ENCODE results near the gene CAMK2N1.

CAMK2N1 gene

GRCh38 chr1:20465187-20465586 is 20.8 kb downstream of the CAMK2N1 start:
- Histone ChIP-seq H3K9ac (ENCODE audit: low read length) (no peak overlapping the region), H3K27ac (ENCODE audit: low read length) (no peak overlapping the region), H3K9me3 (ENCODE audit: insufficient read depth, low read length) (no peaks in the 10 kb centered on the region), H3K36me3 (replicated peaks; ENCODE audit: low read depth, low read length) (no peaks in the 10 kb centered on the region), H3K4me1 (ENCODE audit: low read length) (no peaks in the 10 kb centered on the region), H2AFZ (ENCODE audit: low read depth, low read length) (no peak overlapping the region), H3K79me2 (ENCODE audit: low read length) (no peaks in the 10 kb centered on the region), H3K4me2 (ENCODE audit: low read length) (no peak overlapping the region), H3K27me3 (ENCODE audit: low read depth, low read length) (peaks cover 32% of the 10 kb centered on the region), H4K20me1 (ENCODE audit: insufficient read depth, low read length) (no peaks in the 10 kb centered on the region), H3K4me3 (ENCODE audit: low read length) (no peak overlapping the region)
- TF ChIP-seq EZH2phosphoT487 (IDR thresholded peaks at IDR 0.05; ENCODE audit: low read depth) (no peak), CTCF (IDR thresholded peaks at IDR 0.05; ENCODE audit: low read depth, low read length) (no peak)

- H3K79me2 ChIP-seq (ENCODE audit: low read length) = no peaks in the 10 kb centered on the region
- H4K20me1 ChIP-seq (ENCODE audit: insufficient read depth, low read length) = no peaks in the 10 kb centered on the region
- peaks cover 32% of the 10 kb centered on the region for H3K27me3 ChIP-seq (ENCODE audit: low read depth, low read length)
- no peak overlapping the region for H3K4me3 ChIP-seq (ENCODE audit: low read length)
- no peaks in the 10 kb centered on the region for H3K9me3 ChIP-seq (ENCODE audit: insufficient read depth, low read length)
- no peaks in the 10 kb centered on the region for H3K4me1 ChIP-seq (ENCODE audit: low read length)
- TF ChIP-seq EZH2phosphoT487 (IDR thresholded peaks at IDR 0.05; ENCODE audit: low read depth) = no peak
- TF ChIP-seq CTCF (IDR thresholded peaks at IDR 0.05; ENCODE audit: low read depth, low read length) = no peak
- no peak overlapping the region for H3K9ac ChIP-seq (ENCODE audit: low read length)
- H3K4me2 ChIP-seq (ENCODE audit: low read length) = no peak overlapping the region
- no peak overlapping the region for H3K27ac ChIP-seq (ENCODE audit: low read length)
- no peak overlapping the region for H2AFZ ChIP-seq (ENCODE audit: low read depth, low read length)
- H3K36me3 ChIP-seq (replicated peaks; ENCODE audit: low read depth, low read length) = no peaks in the 10 kb centered on the region
These were observed 22.5 kb downstream of the CAMK2N1 start for GRCh38 chr1:20463502-20463901.

GRCh38 chr1:20462397-20462796 is 23.6 kb downstream of the CAMK2N1 start:
- Histone ChIP-seq H3K27ac (ENCODE audit: low read length) (no peak overlapping the region), H2AFZ (ENCODE audit: low read depth, low read length) (no peak overlapping the region), H4K20me1 (ENCODE audit: insufficient read depth, low read length) (no peaks in the 10 kb centered on the region), H3K79me2 (ENCODE audit: low read length) (no peaks in the 10 kb centered on the region), H3K4me2 (ENCODE audit: low read length) (no peak overlapping the region), H3K9ac (ENCODE audit: low read length) (no peak overlapping the region), H3K36me3 (replicated peaks; ENCODE audit: low read depth, low read length) (no peaks in the 10 kb centered on the region), H3K27me3 (ENCODE audit: low read depth, low read length) (peaks cover 24% of the 10 kb centered on the region), H3K9me3 (ENCODE audit: insufficient read depth, low read length) (no peaks in the 10 kb centered on the region), H3K4me3 (ENCODE audit: low read length) (no peak overlapping the region), H3K4me1 (ENCODE audit: low read length) (no peaks in the 10 kb centered on the region)
- TF ChIP-seq CTCF (IDR thresholded peaks at IDR 0.05; ENCODE audit: low read depth, low read length) = no peak
- TF ChIP-seq EZH2phosphoT487 (IDR thresholded peaks at IDR 0.05; ENCODE audit: low read depth) = no peak

- no peaks in the 10 kb centered on the region for H3K9me3 ChIP-seq (ENCODE audit: insufficient read depth, low read length)
- no peak overlapping the region for H3K9ac ChIP-seq (ENCODE audit: low read length)
- no peaks in the 10 kb centered on the region for H3K79me2 ChIP-seq (ENCODE audit: low read length)
- no peak overlapping the region for H2AFZ ChIP-seq (ENCODE audit: low read depth, low read length)
- no peaks in the 10 kb centered on the region for H3K4me1 ChIP-seq (ENCODE audit: low read length)
- TF ChIP-seq EZH2phosphoT487 (IDR thresholded peaks at IDR 0.05; ENCODE audit: low read depth) (no peak), CTCF (IDR thresholded peaks at IDR 0.05; ENCODE audit: low read depth, low read length) (no peak)
- no peak overlapping the region for H3K27ac ChIP-seq (ENCODE audit: low read length)
- no peak overlapping the region for H3K4me3 ChIP-seq (ENCODE audit: low read length)
- no peaks in the 10 kb centered on the region for H3K36me3 ChIP-seq (replicated peaks; ENCODE audit: low read depth, low read length)
- no peaks in the 10 kb centered on the region for H4K20me1 ChIP-seq (ENCODE audit: insufficient read depth, low read length)
- H3K27me3 ChIP-seq (ENCODE audit: low read depth, low read length) = 0 out of 2 replicates have a peak, but pooled peaks cover 3% of the 10 kb centered on the region
- H3K4me2 ChIP-seq (ENCODE audit: low read length) = no peak overlapping the region
These were observed 27.3 kb downstream of the CAMK2N1 start for GRCh38 chr1:20458717-20459116.

Data from OCI-LY3 (cell line).